GM12874 (cell line): ENCODE measurements around the gene ATP11A.

Experiments
- CTCF ChIP-seq: IDR thresholded peaks from 2 replicates; pipeline ENCODE4 v1.5.1; 2011; ENCODE audit warnings: low read depth, mild to moderate bottlenecking, control low read depth, low read length, moderate library complexity; ENCODE audit not compliant: insufficient read depth

Gene ATP11A

GRCh38 chr13:112907871-112908331, 218.1 kb downstream of the ATP11A start:
- TF ChIP-seq CTCF: no peak

GRCh38 chr13:112908342-112908741, 218.5 kb downstream of the ATP11A start:
- no peak for TF ChIP-seq CTCF

GRCh38 chr13:112910016-112910415, 220.2 kb downstream of the ATP11A start:
- no peak for TF ChIP-seq CTCF

GRCh38 chr13:112910616-112911280, 220.9 kb downstream of the ATP11A start:
- no peak for TF ChIP-seq CTCF

GRCh38 chr13:112911285-112911701, 221.5 kb downstream of the ATP11A start:
- TF ChIP-seq CTCF: no peak

- no peak for TF ChIP-seq CTCF
These were observed 222.0 kb downstream of the ATP11A start for GRCh38 chr13:112911883-112912282.

GRCh38 chr13:112912726-112913440, 223.0 kb downstream of the ATP11A start:
- TF ChIP-seq CTCF: no peak
